Lung microvascular endothelial cell (primary cell): ENCODE data around the gene ZDHHC22. TPM values are rescaled to one million over a fixed set of nuclear protein-coding genes. Genes with fewer than 3 reads are reported as not detected.

Experiments used
- DNase-seq, 2 donors: peaks; one replicate each; pipeline versions ENCODE4 v3.0.0 to v3.0.0-alpha.2; 2010; ENCODE audit warnings: low read depth in 2 of 2
- total RNA-seq: library from RNA; depleted of rRNA; stranded (reverse); fragments of >200 nt; gene quantifications from 2 replicates; pipeline ENCODE4 v1.2.1, GENCODE V29; 2014

Gene ZDHHC22
- total RNA-seq, 1 donor from 2014 or later = not detected

DNA sequence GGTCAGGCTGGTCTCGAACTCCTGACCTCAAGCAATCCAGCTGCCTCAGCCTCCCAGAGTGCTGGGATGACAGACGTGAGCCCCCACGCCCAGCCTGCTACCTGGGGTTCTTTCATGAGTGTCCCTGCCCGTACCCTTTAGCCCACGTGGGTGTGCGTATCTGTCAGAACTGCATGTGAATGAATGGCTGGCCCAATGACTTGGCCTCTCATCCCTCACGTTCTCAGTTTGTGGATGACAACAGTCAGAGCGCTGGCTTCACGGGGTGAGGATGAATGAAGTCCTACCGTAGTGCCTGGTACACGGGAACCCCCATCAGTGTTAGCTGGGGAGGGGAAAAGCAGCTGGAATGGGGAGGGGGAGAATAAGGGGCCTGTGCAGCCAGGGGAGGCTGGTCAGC, 16.1 kb upstream of the ZDHHC22 start:
- DNase-seq = no peak

GRCh38 chr14:77155083-77155482, 13.5 kb upstream of the ZDHHC22 start:
- DNase-seq = no peak

DNA sequence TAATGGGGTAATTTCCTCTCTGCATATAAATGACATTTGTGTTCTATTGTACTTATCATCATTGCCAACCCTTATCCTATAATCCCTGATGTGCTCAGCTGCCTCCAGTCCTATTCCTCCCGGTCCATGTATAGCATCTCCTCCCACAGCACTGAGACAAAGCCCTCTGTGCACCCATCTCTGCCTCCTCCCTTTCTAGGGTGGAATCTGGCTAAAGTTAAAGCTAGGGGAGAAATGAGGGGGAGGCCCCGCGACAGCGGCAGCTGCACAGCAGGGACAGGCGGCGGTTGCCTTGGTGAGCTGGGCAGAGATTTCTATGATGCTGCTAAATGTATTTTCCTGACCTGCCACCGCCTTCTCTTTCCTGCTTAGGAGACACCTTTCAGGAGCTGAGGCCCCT, 12.8 kb upstream of the ZDHHC22 start:
- DNase-seq = no peak

DNA sequence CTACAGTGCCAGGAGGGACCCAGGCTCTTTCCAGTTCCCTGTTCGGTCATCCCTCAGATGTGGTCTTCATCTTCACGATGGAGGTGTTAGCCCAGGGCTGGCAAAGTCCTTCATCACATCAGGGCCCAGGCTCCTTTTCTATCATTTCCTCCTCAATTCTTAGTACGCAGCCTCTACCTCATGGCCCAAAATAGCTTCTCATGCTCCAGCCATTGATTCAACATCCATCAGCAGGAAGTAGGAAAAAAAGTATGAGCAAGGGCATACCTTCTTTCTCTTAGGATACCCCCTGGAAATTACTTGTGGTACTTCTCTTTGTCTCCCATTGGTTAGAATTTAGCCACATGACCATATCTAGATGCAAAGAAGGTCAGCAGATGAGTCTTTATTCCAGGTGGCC, 12.2 kb upstream of the ZDHHC22 start:
- no peak for DNase-seq

- peak in 1 of 2 donors; percentile 30 for DNase-seq
Measured at GRCh38 chr14:77151918-77152588, 10.5 kb upstream of the ZDHHC22 start.

DNA sequence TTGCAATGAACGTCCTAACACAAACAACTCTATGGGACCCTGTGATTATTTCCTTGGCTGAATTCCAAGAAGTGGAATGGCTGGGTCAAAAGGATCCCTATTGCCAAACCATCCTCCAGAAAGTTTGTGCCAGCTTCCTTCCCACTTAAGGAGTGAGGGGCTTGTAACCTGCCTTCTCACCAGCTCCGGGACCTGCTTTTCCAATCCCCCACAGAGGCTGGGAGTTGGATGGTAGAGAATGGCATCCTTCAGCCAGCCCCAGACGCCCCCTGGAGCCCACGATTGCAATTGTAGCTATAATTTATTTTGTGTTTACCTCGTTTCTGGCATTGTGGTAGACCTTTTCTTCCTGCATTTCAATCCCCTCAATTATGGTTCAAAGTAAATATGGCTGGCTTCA, 9.7 kb upstream of the ZDHHC22 start:
- peak; percentile 29 to 40 for DNase-seq

GRCh38 chr14:77148510-77149231, 7.1 kb upstream of the ZDHHC22 start:
- no peak for DNase-seq

- DNase-seq = no peak
Measured at GRCh38 chr14:77145975-77146740, 4.6 kb upstream of the ZDHHC22 start.

GRCh38 chr14:77144412-77145115, 3.0 kb upstream of the ZDHHC22 start:
- no peak for DNase-seq

- no peak for DNase-seq
Measured at GRCh38 chr14:77143071-77143470, 1.5 kb upstream of the ZDHHC22 start.

GRCh38 chr14:77142005-77142800, 612 bp upstream of the ZDHHC22 start:
- DNase-seq = no peak

GRCh38 chr14:77140359-77141213, 1.0 kb downstream of the ZDHHC22 start:
- peak in 1 of 2 donors; percentile 6 for DNase-seq

DNA sequence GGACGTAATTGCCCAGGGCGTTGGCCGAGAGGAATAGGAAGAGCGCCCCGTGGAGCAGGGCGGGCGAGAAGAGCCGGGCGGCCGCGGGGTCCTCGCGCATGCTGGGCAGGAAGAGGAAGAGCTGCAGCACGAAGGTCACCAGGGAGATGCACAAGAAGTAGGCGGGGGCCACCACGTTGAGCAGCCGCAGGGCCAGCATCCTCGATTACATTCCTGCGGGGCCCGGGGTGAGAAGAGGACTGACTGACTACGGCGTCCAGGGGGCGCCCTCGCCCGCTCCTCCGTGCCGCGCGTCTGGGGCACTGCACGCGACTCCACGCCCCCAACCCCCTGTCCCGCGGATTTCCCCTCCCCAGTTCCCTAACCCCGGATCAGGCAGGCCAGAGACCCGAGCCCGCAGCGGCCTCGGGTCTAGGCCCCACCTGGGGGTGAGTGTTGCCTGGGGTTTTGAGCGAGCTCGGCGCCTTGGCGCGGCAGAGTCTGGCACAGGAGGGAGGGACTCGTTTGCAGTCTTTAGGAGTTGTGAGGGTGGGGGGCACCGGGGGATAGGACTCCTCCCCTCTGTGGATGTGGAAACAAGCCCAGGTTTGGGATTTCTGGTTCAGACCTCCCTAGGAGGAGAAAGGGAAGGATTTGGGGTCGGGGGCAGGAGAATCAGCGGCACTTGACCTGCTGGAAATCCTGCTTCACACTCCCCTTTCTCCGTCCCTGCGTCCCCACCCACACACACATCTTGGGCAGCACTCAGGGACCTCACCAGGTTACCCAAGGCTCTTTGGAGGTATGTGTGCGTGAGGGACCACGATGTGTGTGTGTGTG, 1.8 kb downstream of the ZDHHC22 start:
- peak; percentile 35 to 47 for DNase-seq

GRCh38 chr14:77139022-77139421, 2.6 kb downstream of the ZDHHC22 start:
- DNase-seq = no peak

- peak; percentile 74 to 82 for DNase-seq
Measured at GRCh38 chr14:77133720-77134338, 7.8 kb downstream of the ZDHHC22 start.

DNA sequence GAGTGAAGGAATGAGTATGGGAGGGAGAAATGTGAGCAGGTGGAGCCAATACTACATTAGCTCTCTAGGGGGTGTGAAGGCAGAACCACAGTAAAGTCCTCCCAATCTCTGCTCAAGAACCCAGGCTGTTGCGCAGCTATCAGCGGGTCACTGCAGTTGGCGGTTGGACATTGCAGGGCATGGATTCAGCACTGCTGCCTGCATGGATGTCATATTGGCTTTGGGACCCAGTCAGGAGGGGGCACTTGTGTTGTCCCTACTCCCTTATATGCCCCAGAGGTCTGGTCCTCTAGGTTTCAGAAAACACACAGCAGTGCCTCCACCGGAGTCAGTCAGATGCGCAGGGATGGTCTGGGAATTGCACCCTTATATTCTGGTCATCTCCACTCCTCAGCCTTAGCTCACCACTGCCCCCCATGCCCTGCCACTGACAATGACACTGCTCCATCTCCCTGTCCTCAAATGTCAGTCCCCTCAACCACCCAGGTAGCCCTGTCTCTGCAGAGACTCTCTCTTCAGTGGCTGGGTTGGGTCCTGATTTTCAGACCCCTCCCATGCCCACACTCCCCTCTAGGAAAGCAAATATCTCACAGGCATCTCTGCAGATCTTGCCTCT, 9.6 kb downstream of the ZDHHC22 start:
- no peak for DNase-seq

DNA sequence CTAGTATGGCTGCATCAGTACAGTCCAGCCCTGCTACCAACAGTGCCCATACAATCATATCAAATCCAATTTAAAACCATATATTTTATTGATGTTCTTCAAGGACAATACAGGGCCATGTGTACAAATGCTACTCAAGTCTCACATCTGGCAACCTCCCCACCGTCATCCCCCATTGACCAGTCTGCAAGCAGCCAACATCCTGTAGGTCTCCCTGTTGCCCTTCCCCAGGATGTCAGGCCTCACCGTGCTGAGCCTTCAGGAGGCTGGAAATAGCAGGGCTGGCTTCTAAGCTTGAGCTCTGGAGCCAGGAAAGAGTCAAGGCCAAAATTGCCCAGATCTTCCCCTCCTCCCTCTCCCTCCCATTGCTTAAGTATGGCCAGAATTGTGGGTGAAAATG, 10.4 kb downstream of the ZDHHC22 start:
- no peak for DNase-seq

GRCh38 chr14:77130386-77130785, 11.2 kb downstream of the ZDHHC22 start:
- DNase-seq = no peak
